CD4-positive, alpha-beta T cell (primary cell): ENCODE data around the gene LDHB. TPM values are rescaled to one million over a fixed set of nuclear protein-coding genes. Genes with fewer than 3 reads are reported as not detected.

ENCODE experiments used
- ATAC-seq: fragments of 200-7000 bp; cut with Tn5 transposase; one replicate; pipeline ENCODE4 v1.10.0; 2022; ENCODE audit warnings: mild to moderate bottlenecking; ENCODE audit not compliant: poor library complexity
- CTCF ChIA-PET: fragments of 350-600 bp; sonication (Branson Sonifier 250); formaldehyde crosslinking; loops from one replicate; lab custom pipeline; 2021; ENCODE audit warnings: antibody characterized with exemption, inconsistent platforms; lab: Charles Lee
- POLR2A ChIA-PET: fragments of 350-600 bp; sonication (Branson Sonifier 250); formaldehyde crosslinking; loops from one replicate; lab custom pipeline; 2021; ENCODE audit warnings: antibody characterized with exemption, inconsistent platforms; lab: Charles Lee
- DNase-seq, 14 experiments: peaks; one replicate each; pipeline ENCODE4 v3.0.0-alpha.2; 2013 to 2020; ENCODE audit warnings: mixed read lengths in 2 of 14
- H3K27ac ChIP-seq, 2 donors: one replicate each; pipeline versions ENCODE4 v1.5.1 to v1.7.0; 2013; ENCODE audit warnings: low read length in 2 of 2, low read depth in 1 of 2, mild to moderate bottlenecking in 1 of 2
- H3K27me3 ChIP-seq, 2 experiments: 1 replicate in 1 of 2; 2 replicates in 1 of 2; pipeline versions ENCODE4 v1.6.1 to v1.7.0; 2013; ENCODE audit warnings: low read length in 2 of 2, control low read depth in 1 of 2, mild to moderate bottlenecking in 1 of 2, moderate library complexity in 1 of 2; ENCODE audit not compliant: insufficient read depth in 2 of 2, control insufficient read depth in 1 of 2
- H3K36me3 ChIP-seq: one replicate; pipeline ENCODE4 v1.6.1; 2013; ENCODE audit warnings: low read length, control low read depth; ENCODE audit not compliant: insufficient read depth
- H3K4me1 ChIP-seq: one replicate; pipeline ENCODE4 v1.6.1; 2013; ENCODE audit warnings: low read length, control low read depth; ENCODE audit not compliant: insufficient read depth
- H3K4me3 ChIP-seq: one replicate; pipeline ENCODE4 v1.5.1; 2013; ENCODE audit warnings: mild to moderate bottlenecking, low read length, moderate library complexity
- H3K9me3 ChIP-seq, 2 experiments: 1 replicate in 1 of 2; 2 replicates in 1 of 2; pipeline versions ENCODE4 v1.6.1 to v1.7.0; 2013; ENCODE audit warnings: low read length in 2 of 2, mild to moderate bottlenecking in 2 of 2, control low read depth in 1 of 2, moderate library complexity in 1 of 2; ENCODE audit not compliant: control insufficient read depth in 1 of 2, insufficient read depth in 1 of 2
- H3K27ac Mint-ChIP-seq: one replicate; pipeline ENCODE4 v1.8.0; 2020; ENCODE audit warnings: mixed read lengths
- H3K27me3 Mint-ChIP-seq: one replicate; pipeline ENCODE4 v1.8.0; 2021; ENCODE audit warnings: mixed read lengths
- H3K36me3 Mint-ChIP-seq: one replicate; pipeline ENCODE4 v1.8.0; 2021; ENCODE audit warnings: low read depth, mixed read lengths
- H3K4me1 Mint-ChIP-seq: one replicate; pipeline ENCODE4 v1.8.0; 2021; ENCODE audit warnings: low read depth, mixed read lengths
- H3K4me3 Mint-ChIP-seq: one replicate; pipeline ENCODE4 v1.8.0; 2020; ENCODE audit warnings: mild to moderate bottlenecking, mixed read lengths
- H3K9me3 Mint-ChIP-seq: one replicate; pipeline ENCODE4 v1.8.0; 2020; ENCODE audit warnings: mixed read lengths
- intact Hi-C, 2 experiments: fragments of 100-400 bp; cut with DNase I in 1 of 2; cut with micrococcal nuclease in 1 of 2; formaldehyde crosslinking; loops; one replicate each; pipeline versions ENCODE4 v1.15.1 to v1.9.0; 2023 to 2025; cut with DNase I, micrococcal nuclease
- polyA plus RNA-seq, 2 donors: library from polyadenylated mRNA; unstranded; fragments of 120-200 nt; gene quantifications; one replicate each; pipeline ENCODE4 v1.2.1, GENCODE V29; 2013
- total RNA-seq, 174 experiments: library from RNA in 2 of 174; stranded (reverse) in 2 of 174; gene quantifications; one replicate each; pipeline ENCODE4 v1.2.3 and lab custom pipeline; 2021 to 2026
- TF ChIP-seq, protein P1 (sequence below): fragments of 200-600 bp; IDR thresholded peaks from one replicate; pipeline ENCODE4 v1.8.0; 2022; ENCODE audit warnings: antibody characterized with exemption, mild to moderate bottlenecking

Gene LDHB
- total RNA-seq (100 to 1,000 TPM; 559 to 605 TPM), total RNA-seq (lab: John Stamatoyannopoulos, UW) (22.2 to 88.3 (median 46.0) reads per million in 172 experiments)
- polyA plus RNA-seq (2013, experiment 1 of 2) = 1,070 TPM
- 1,044 TPM for polyA plus RNA-seq (2013, experiment 2 of 2)

DNA sequence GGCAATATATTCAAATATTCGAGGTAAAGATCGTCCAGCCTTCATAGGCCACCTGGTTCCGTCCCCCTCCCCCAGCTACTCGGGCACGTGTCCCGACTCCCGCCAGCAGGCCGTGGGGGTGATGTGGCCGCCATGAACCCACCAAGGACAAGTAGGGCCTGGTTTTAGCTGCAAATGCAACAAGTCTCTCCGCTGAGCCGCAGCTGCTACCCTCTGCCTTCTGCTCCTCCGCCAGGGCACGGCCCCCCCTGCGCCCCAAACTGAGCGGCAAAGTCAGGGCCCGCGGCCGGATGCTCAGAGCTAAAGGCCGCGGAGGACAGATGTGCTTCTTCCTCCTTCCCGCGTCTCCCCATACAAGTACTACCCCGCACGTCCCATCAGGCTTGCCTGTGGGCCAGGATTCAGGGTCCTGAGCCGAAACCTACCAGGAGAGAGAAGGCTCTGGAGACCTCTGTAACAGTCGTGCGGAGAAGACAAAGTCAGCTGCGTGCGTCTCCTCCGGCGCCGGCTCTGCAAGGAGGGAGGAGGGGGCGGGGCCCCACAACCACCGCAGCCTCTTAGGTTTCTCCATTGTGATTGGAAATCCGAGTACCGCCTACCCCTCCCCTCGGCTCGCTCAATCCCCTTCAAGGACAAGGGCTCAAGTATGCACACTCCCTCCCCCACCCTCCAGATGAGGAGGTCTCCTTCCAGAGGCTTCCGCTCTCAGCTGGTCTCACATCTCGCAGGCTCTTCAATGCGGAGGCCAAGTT lies at the start of gene LDHB:
Gene LDHB (minus strand): TSS at position 517 of the 752 bp plus-strand sequence. CDS start 3,171 bp downstream, outside the sequence.
- peaks cover 77% of the 10 kb centered on the region for H3K4me1 Mint-ChIP-seq
- CTCF ChIA-PET = interaction anchor here (0.7 to 2.3 kb wide), 6 partner anchors 9 to 215 kb away, joined by 3 to 12 read pairs (median 3); no protein-coding TSS in a partner anchor

DNA sequence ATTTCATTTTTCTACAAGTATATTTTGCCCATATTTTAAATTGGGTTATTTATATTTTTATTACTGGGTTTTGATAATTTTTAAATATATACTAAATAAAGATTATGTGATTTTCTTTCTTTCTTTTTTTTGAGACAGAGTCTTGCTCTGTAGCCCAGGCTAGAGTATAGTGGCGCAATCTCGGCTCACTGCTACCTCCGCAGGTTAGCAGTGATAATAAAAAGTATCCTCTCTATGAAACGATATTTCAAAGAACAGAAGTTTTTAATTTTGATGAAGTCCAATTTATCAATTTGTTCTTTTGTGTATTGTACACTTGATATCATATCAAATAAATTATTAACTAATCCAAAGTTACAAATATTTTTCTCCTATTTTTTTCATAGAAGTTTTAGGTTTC lies 47.2 kb upstream of the LDHB start:
- no peak for DNase-seq
- TF ChIP-seq, protein P1, sequence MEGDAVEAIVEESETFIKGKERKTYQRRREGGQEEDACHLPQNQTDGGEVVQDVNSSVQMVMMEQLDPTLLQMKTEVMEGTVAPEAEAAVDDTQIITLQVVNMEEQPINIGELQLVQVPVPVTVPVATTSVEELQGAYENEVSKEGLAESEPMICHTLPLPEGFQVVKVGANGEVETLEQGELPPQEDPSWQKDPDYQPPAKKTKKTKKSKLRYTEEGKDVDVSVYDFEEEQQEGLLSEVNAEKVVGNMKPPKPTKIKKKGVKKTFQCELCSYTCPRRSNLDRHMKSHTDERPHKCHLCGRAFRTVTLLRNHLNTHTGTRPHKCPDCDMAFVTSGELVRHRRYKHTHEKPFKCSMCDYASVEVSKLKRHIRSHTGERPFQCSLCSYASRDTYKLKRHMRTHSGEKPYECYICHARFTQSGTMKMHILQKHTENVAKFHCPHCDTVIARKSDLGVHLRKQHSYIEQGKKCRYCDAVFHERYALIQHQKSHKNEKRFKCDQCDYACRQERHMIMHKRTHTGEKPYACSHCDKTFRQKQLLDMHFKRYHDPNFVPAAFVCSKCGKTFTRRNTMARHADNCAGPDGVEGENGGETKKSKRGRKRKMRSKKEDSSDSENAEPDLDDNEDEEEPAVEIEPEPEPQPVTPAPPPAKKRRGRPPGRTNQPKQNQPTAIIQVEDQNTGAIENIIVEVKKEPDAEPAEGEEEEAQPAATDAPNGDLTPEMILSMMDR = no peak
- Mint-ChIP-seq H3K4me1 (peaks cover 3% of the 10 kb centered on the region), H3K27me3 (peaks cover 11% of the 10 kb centered on the region), H3K36me3 (no peaks in the 10 kb centered on the region), H3K9me3 (no peaks in the 10 kb centered on the region), H3K27ac (no peak overlapping the region), H3K4me3 (no peak overlapping the region)
- intact Hi-C loops = no loop called here
- Histone ChIP-seq H3K4me3 (no peak overlapping the region), H3K27ac (no peak overlapping the region), H3K27me3 (no peaks in the 10 kb centered on the region), H3K9me3 (no peaks in the 10 kb centered on the region), H3K36me3 (no peaks in the 10 kb centered on the region), H3K4me1 (no peaks in the 10 kb centered on the region)
- no peak for ATAC-seq
- CTCF ChIA-PET = no interaction called here
- POLR2A ChIA-PET = no interaction called here

More for the DNA sequence above, at the start of gene LDHB:
- Mint-ChIP-seq H3K4me3 (peak within 1 kb of the TSS; percentile 99), H3K9me3 (no peaks in the 10 kb centered on the region), H3K27ac (peak within 1 kb of the TSS; percentile 91), H3K36me3 (peaks cover 57% of the 10 kb centered on the region), H3K27me3 (no peaks in the 10 kb centered on the region)
- POLR2A ChIA-PET = interaction anchor here (0.7 to 5.1 kb wide), 25 partner anchors 10 to 678 kb away, joined by 3 to 152 read pairs (median 7); partner anchors contain the start of genes CMAS, GOLT1B, PYROXD1 and RECQL
- peak; percentile 83 to 96 (median 91) for DNase-seq
- peaks cover 16% of the 10 kb centered on the region for H3K4me1 ChIP-seq
- H3K27me3 ChIP-seq = no peaks in the 10 kb centered on the region
- H3K9me3 ChIP-seq = peaks cover 0 to 3% of the 10 kb centered on the region in 2 experiments
- H3K27ac ChIP-seq = peak within 1 kb of the TSS; percentile 56 to 80
- peak within 1 kb of the TSS; percentile 87 for H3K4me3 ChIP-seq
- peaks cover 25% of the 10 kb centered on the region for H3K36me3 ChIP-seq
- intact Hi-C loops = loop anchor here (1.0 to 5.0 kb wide), 6 partner anchors 15 to 157 kb away; partner anchors contain the start of genes GOLT1B (in 2 of the 2) and RECQL (in 2 of the 2)
- TF ChIP-seq, protein P1 = no peak
- peak; percentile 92 for ATAC-seq

DNA sequence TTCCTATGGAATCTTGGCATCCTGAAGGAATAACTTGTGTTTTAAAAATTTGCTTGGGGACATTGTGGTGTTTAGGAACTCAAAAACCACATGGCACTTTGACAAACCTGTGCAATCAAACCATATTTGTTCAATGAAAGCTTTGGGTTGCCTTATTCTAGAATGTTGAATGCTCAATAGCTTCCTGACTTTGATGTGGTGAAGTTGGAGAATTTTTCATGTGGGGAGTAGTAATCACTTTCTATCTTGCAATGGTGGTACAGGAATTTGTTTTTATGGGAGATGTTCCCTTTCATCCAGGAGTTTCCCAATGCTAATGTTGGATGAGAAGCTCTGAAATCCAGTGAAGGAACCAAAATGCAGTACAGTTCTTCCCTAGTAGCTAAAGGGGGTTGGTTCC lies 42.2 kb upstream of the LDHB start:
- Mint-ChIP-seq H3K4me3 (no peak overlapping the region), H3K9me3 (no peaks in the 10 kb centered on the region), H3K4me1 (peaks cover 22% of the 10 kb centered on the region), H3K27ac (no peak overlapping the region), H3K36me3 (no peaks in the 10 kb centered on the region), H3K27me3 (peaks cover 5% of the 10 kb centered on the region)
- H3K36me3 ChIP-seq = no peaks in the 10 kb centered on the region
- DNase-seq = no peak
- no peak overlapping the region for H3K4me3 ChIP-seq
- intact Hi-C loops = loop anchor here (2.0 to 10.0 kb wide), 6 partner anchors 319 to 762 kb away; partner anchors contain the start of gene ST8SIA1 (in 1 of the 2)
- no peak for ATAC-seq
- H3K9me3 ChIP-seq = no peaks in the 10 kb centered on the region
- no peaks in the 10 kb centered on the region for H3K27me3 ChIP-seq
- CTCF ChIA-PET = no interaction called here
- TF ChIP-seq, protein P1 = no peak
- no peak overlapping the region for H3K27ac ChIP-seq
- H3K4me1 ChIP-seq = peaks cover 2% of the 10 kb centered on the region
- POLR2A ChIA-PET = interaction anchor here (0.7 to 1.0 kb wide), 3 partner anchors 9 to 845 kb away, joined by 3 to 4 read pairs (median 4); partner anchors contain the start of genes C2CD5 and LDHB
